ENCODE results near the gene B9D2.
"Not testable (repeated sequence)": the region's sequence is repeated elsewhere in the genome, so short reads cannot be mapped to it uniquely, and the experiment has no call there.

B9D2 gene

GRCh38 chr19:41353466-41354342 is 10.2 kb downstream of the B9D2 start, which contains the start of gene TGFB1:
TSS of gene TGFB1 (minus strand) at chr19:41353922. CDS start at chr19:41353044, 878 bp downstream.
- DNase-seq: no peak

GRCh38 chr19:41352609-41353465 is 11.1 kb downstream of the B9D2 start:
- no peak for DNase-seq

GRCh38 chr19:41352279-41352608 is 11.7 kb downstream of the B9D2 start:
- DNase-seq: no peak

GRCh38 chr19:41351339-41352245 is 12.4 kb downstream of the B9D2 start:
- no peak for DNase-seq

GRCh38 chr19:41350735-41351338 is 13.1 kb downstream of the B9D2 start:
- DNase-seq: no peak

GRCh38 chr19:41346916-41347315 is 17.0 kb downstream of the B9D2 start:
- not testable (repeated sequence) for DNase-seq

GRCh38 chr19:41344162-41344561 is 19.8 kb downstream of the B9D2 start:
- DNase-seq: no peak

GRCh38 chr19:41341669-41342490 is 22.1 kb downstream of the B9D2 start:
- DNase-seq: no peak

GRCh38 chr19:41339936-41340335 is 24.0 kb downstream of the B9D2 start:
- DNase-seq: no peak

GRCh38 chr19:41335467-41335866 is 28.5 kb downstream of the B9D2 start:
- DNase-seq: no peak

- no peak for DNase-seq
Measured at GRCh38 chr19:41334793-41335192, 29.2 kb downstream of the B9D2 start.

- no peak for DNase-seq
Measured at GRCh38 chr19:41332468-41332867, 31.5 kb downstream of the B9D2 start.

GRCh38 chr19:41332000-41332399 is 31.9 kb downstream of the B9D2 start:
- no peak for DNase-seq

- DNase-seq: no peak
Measured at GRCh38 chr19:41330946-41331678, 32.8 kb downstream of the B9D2 start.

- no peak for DNase-seq
Measured at GRCh38 chr19:41330481-41330880, 33.5 kb downstream of the B9D2 start.

GRCh38 chr19:41328842-41329225 is 35.1 kb downstream of the B9D2 start:
- no peak for DNase-seq

GRCh38 chr19:41328157-41328841 is 35.6 kb downstream of the B9D2 start:
- no peak for DNase-seq

- DNase-seq: no peak
Measured at GRCh38 chr19:41327576-41328156, 36.3 kb downstream of the B9D2 start.

GRCh38 chr19:41327076-41327575 is 36.8 kb downstream of the B9D2 start:
- DNase-seq: no peak

Measured in NCI-H1092 (cell line).